Ovary (tissue), 3 donors: Measurements from ENCODE around the gene GRB2.

Experiments used
- CTCF ChIP-seq, 3 donors: fragments of 450-650 bp in 2 of 3; fragments of 200-600 bp in 1 of 3; IDR thresholded peaks; one replicate each; pipeline versions ENCODE4 v1.5.1 to v1.8.0; 2016 to 2022; ENCODE audit warnings: antibody characterized with exemption in 3 of 3, mild to moderate bottlenecking in 1 of 3
- POLR2A ChIP-seq: fragments of 450-650 bp; IDR thresholded peaks from one replicate; pipeline ENCODE4 v1.6.1; 2017; ENCODE audit warnings: antibody characterized with exemption, mild to moderate bottlenecking, moderate library complexity
- donor health status: DM: no; HTN: no; CAD: no.

- TF ChIP-seq POLR2A (no peak), CTCF (IDR thresholded peaks at IDR 0.05) (no peak)
Measured at GRCh38 chr17:75387771-75388170, 17.7 kb downstream of the GRB2 start.
